Spleen (tissue), 11 donors: Measurements from ENCODE around the gene C14orf39. TPM values are rescaled to one million over a fixed set of nuclear protein-coding genes. Genes with fewer than 3 reads are reported as not detected.

Experiments used
- DNase-seq: peaks from one replicate; pipeline ENCODE4 v3.0.0-alpha.2; 2020
- H3K27ac ChIP-seq, 8 donors: fragments of 200-600 bp; sonication (generic) in 7 of 8; 1 replicate in 4 of 8; 2 replicates in 4 of 8; pipeline versions ENCODE4 v1.5.0 to v1.8.0; 2016 to 2021; ENCODE audit warnings: inconsistent platforms in 4 of 8, mild to moderate bottlenecking in 4 of 8, moderate library complexity in 1 of 8
- H3K27me3 ChIP-seq, 7 donors: fragments of 200-600 bp; sonication (generic) in 6 of 7; replicated peaks in 1 of 7; 1 replicate in 4 of 7; 2 replicates in 3 of 7; pipeline versions ENCODE4 v1.5.0 to v1.8.0; 2016 to 2021; ENCODE audit warnings: inconsistent platforms in 3 of 7, mild to moderate bottlenecking in 1 of 7
- H3K36me3 ChIP-seq, 6 donors: fragments of 200-600 bp; sonication (generic) in 5 of 6; 1 replicate in 4 of 6; 2 replicates in 2 of 6; pipeline versions ENCODE4 v1.5.0 to v1.8.0; 2016 to 2021; ENCODE audit warnings: inconsistent platforms in 2 of 6
- H3K4me1 ChIP-seq, 6 donors: fragments of 200-600 bp; sonication (generic) in 5 of 6; 1 replicate in 3 of 6; 2 replicates in 3 of 6; pipeline versions ENCODE4 v1.5.0 to v1.8.0; 2016 to 2021; ENCODE audit warnings: inconsistent platforms in 3 of 6
- H3K4me3 ChIP-seq, 8 donors: fragments of 200-600 bp; sonication (generic) in 7 of 8; 1 replicate in 4 of 8; 2 replicates in 4 of 8; pipeline versions ENCODE4 v1.5.0 to v1.8.0; 2016 to 2021; ENCODE audit warnings: inconsistent platforms in 4 of 8, mild to moderate bottlenecking in 4 of 8, moderate library complexity in 2 of 8
- H3K9me3 ChIP-seq, 8 donors: fragments of 200-600 bp; sonication (generic) in 7 of 8; 1 replicate in 4 of 8; 2 replicates in 4 of 8; pipeline versions ENCODE4 v1.5.0 to v1.8.0; 2016 to 2021; ENCODE audit warnings: inconsistent platforms in 4 of 8
- POLR2A ChIP-seq, 3 donors: fragments of 450-650 bp; IDR thresholded peaks; one replicate each; pipeline ENCODE4 v1.5.1; 2017; ENCODE audit warnings: antibody characterized with exemption in 3 of 3, mild to moderate bottlenecking in 1 of 3
- POLR2AphosphoS5 ChIP-seq, 3 donors: sonication (generic); formaldehyde crosslinking; IDR thresholded peaks; one replicate each; pipeline ENCODE4 v1.5.1; 2017; ENCODE audit warnings: antibody characterized with exemption in 3 of 3
- WGBS, 5 donors: extraction: QIAGEN DNeasy Blood & Tissue Kit in 3 of 5; methylation state at CpG; one replicate each; pipeline versions ENCODE4 v1.1.5 to v1.1.7; 2013 to 2018; 5-methylcytosine and 5-hydroxymethylcytosine counted together
- intact Hi-C: fragments of 100-400 bp; cut with DNase I; formaldehyde crosslinking; loops from one replicate; pipeline ENCODE4 v1.15.0; 2023; ENCODE audit warnings: low total_unique reads
- polyA plus RNA-seq, 3 donors: library from polyadenylated mRNA; stranded (reverse); fragments of 200-250 nt; gene quantifications; one replicate each; pipeline ENCODE4 v1.2.1, GENCODE V29; 2013
- total RNA-seq, 7 donors: library from RNA; depleted of rRNA in 3 of 7; stranded (reverse); fragments of >200 nt in 3 of 7; fragmentation: NEBNext Ultra II Directional in 4 of 7; extraction: Animal tissue kit (Norgen Biotek cat#: 25700) in 4 of 7; gene quantifications; one replicate each; pipeline versions ENCODE4 v1.1.0 to v1.2.1, GENCODE V29; 2016 to 2021
- TF ChIP-seq, protein P1 (sequence below), 11 experiments: fragments of 200-600 bp in 7 of 11; fragments of 450-650 bp in 4 of 11; sonication (generic) in 4 of 11; IDR thresholded peaks in 8 of 11; conservative IDR thresholded peaks in 3 of 11; 1 replicate in 7 of 11; 2 replicates in 4 of 11; pipeline versions ENCODE4 v1.4.0 to v1.8.0; 2016 to 2021; ENCODE audit warnings: antibody characterized with exemption in 11 of 11, inconsistent platforms in 4 of 11, mild to moderate bottlenecking in 1 of 11
- donor health status: healthy with polysubstance abuse.
- donor health status: DM: no; HTN: no; CAD: no; lungs with moderate emphysema.
- donor health status: DM: no; HTN: no; CAD: no.
- donor health status: Bipolar disorder and iron deficiency.
- donor health status: healthy.
- donor health status: DM: no; HTN: no; CAD: no.
- donor health status: DM: yes; HTN: yes; CAD: no.

C14orf39 gene
- total and polyA plus RNA-seq, 10 donors: not detected

DNA sequence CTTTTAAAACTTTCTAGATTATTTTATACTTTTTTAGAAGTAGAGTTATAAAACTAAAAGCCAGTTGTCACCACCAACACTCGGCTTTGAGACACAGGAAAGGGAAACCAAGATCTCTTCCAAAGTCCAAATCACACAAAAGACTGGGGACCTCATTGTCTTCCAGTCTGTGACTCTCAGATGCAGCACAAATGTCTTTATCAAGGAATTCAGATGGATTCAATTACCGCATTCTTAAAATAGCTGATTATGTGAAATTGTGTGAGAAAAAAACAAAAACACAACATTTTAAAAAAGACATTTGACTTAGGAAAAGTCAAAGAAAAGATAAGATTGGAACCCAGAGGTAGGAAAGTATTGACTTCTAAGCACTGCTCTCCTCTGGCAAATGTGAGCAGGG, 19.6 kb upstream of the C14orf39 start:
- intact Hi-C loops: no loop called here
- Histone ChIP-seq H3K27ac (no peak overlapping the region), H3K4me1 (peaks cover 0 to 32% (median 20%) of the 10 kb centered on the region in 6 donors), H3K9me3 (no peaks in the 10 kb centered on the region), H3K27me3 (peaks cover 7 to 100% (median 85%) of the 10 kb centered on the region in 7 donors), H3K4me3 (no peak overlapping the region), H3K36me3 (no peaks in the 10 kb centered on the region)
- 11 to 17% (median 12%) methylated on average over 2 of the region's 2 CpGs for WGBS, 5 donors
- no peak for TF ChIP-seq POLR2AphosphoS5 (IDR thresholded peaks at IDR 0.05)
- no peak for TF ChIP-seq POLR2A (IDR thresholded peaks at IDR 0.05)
- TF ChIP-seq, protein P1, sequence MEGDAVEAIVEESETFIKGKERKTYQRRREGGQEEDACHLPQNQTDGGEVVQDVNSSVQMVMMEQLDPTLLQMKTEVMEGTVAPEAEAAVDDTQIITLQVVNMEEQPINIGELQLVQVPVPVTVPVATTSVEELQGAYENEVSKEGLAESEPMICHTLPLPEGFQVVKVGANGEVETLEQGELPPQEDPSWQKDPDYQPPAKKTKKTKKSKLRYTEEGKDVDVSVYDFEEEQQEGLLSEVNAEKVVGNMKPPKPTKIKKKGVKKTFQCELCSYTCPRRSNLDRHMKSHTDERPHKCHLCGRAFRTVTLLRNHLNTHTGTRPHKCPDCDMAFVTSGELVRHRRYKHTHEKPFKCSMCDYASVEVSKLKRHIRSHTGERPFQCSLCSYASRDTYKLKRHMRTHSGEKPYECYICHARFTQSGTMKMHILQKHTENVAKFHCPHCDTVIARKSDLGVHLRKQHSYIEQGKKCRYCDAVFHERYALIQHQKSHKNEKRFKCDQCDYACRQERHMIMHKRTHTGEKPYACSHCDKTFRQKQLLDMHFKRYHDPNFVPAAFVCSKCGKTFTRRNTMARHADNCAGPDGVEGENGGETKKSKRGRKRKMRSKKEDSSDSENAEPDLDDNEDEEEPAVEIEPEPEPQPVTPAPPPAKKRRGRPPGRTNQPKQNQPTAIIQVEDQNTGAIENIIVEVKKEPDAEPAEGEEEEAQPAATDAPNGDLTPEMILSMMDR (IDR thresholded peaks at IDR 0.05 in 8 of 11, conservative IDR thresholded peaks at IDR 0.05 in 3 of 11): no peak
- DNase-seq: no peak

DNA sequence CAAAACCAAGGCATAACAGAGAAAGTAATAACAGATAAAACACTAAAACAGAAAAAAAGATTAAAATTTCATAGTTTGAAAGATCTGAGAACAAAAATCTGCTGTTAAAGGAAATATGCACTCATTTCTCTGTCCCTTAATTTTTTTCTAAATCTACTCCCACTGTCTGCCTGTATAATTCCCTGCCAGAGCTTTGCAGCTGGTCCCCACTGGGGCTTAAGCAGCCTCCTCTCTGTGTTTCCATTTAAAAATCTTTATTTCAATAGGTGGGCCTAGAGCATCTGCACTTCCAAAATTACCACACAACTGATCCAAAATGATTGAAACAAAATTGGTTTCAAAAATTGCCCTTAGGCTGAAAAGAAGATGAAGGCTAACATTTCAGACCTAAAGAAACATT, 16.7 kb upstream of the C14orf39 start:
- no peaks in the 10 kb centered on the region for H3K9me3 ChIP-seq
- H3K36me3 ChIP-seq: no peaks in the 10 kb centered on the region
- intact Hi-C loops: no loop called here
- peaks cover 0 to 96% (median 58%) of the 10 kb centered on the region in 7 donors for H3K27me3 ChIP-seq
- no peak for DNase-seq
- H3K4me3 ChIP-seq: no peak overlapping the region
- TF ChIP-seq, protein P1 (IDR thresholded peaks at IDR 0.05 in 8 of 11, conservative IDR thresholded peaks at IDR 0.05 in 3 of 11): no peak
- TF ChIP-seq POLR2AphosphoS5 (IDR thresholded peaks at IDR 0.05) (no peak), POLR2A (IDR thresholded peaks at IDR 0.05) (no peak)
- H3K27ac ChIP-seq: no peak overlapping the region
- peaks cover 0 to 10% (median 3%) of the 10 kb centered on the region in 6 donors for H3K4me1 ChIP-seq

DNA sequence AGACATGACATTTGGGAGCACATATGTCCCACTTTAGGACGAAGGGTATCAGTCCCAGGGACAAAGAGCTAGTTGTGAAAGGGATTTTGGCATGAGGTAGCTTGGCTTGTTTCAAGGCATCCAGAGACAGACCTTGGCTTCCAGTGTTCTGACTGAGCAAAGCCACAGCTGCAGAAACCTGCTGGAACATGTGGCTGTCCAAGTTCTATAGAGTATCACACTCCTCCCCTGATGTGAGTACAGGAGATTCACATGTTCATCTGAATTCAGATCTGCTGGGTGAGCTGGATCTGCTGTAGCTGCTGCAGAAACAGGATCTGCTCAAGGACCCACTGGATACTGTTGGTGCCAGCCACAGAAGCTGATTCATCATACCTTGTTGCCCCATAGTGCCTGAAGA, 10.1 kb upstream of the C14orf39 start:
- H3K27me3 ChIP-seq: peaks cover 0 to 80% (median 6%) of the 10 kb centered on the region in 7 donors
- DNase-seq: no peak
- intact Hi-C loops: no loop called here
- no peaks in the 10 kb centered on the region for H3K9me3 ChIP-seq
- H3K4me1 ChIP-seq: no peaks in the 10 kb centered on the region
- TF ChIP-seq POLR2A (IDR thresholded peaks at IDR 0.05): no peak
- TF ChIP-seq, protein P1 (IDR thresholded peaks at IDR 0.05 in 8 of 11, conservative IDR thresholded peaks at IDR 0.05 in 3 of 11): no peak
- TF ChIP-seq POLR2AphosphoS5 (IDR thresholded peaks at IDR 0.05): no peak
- 33 to 74% (median 59%) methylated on average over 1 of the region's 1 CpG for WGBS, 5 donors
- no peak overlapping the region for H3K27ac ChIP-seq
- no peak overlapping the region for H3K4me3 ChIP-seq
- no peaks in the 10 kb centered on the region for H3K36me3 ChIP-seq

DNA sequence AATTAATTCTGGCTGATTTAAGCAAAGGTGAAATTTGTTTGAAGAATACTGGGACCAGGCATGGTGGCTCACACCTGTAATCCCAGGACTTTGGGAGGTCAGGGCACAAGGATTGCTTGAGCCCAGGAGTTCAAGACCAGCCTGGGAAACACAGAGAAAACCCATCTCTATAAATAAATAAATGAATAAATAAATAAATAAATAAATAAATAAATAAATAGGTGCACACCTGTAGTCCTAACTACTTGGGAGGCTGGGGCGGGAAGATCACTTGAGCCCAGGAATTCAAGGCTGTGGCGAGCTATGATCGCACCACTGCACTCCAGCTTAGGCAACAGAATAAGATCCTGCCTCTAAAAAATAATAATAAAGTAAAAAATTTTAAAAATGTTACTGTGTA, 4.4 kb upstream of the C14orf39 start:
- Histone ChIP-seq H3K4me3 (no peak overlapping the region), H3K36me3 (no peaks in the 10 kb centered on the region), H3K27ac (no peak overlapping the region), H3K4me1 (peaks cover 0 to 10% (median 9%) of the 10 kb centered on the region in 6 donors), H3K9me3 (no peaks in the 10 kb centered on the region), H3K27me3 (peaks cover 2 to 87% (median 25%) of the 10 kb centered on the region in 7 donors)
- intact Hi-C loops: no loop called here
- WGBS, 5 donors: 88 to 95% (median 90%) methylated on average over 3 of the region's 3 CpGs
- TF ChIP-seq POLR2AphosphoS5 (IDR thresholded peaks at IDR 0.05): no peak
- TF ChIP-seq, protein P1 (IDR thresholded peaks at IDR 0.05 in 8 of 11, conservative IDR thresholded peaks at IDR 0.05 in 3 of 11): no peak
- TF ChIP-seq POLR2A (IDR thresholded peaks at IDR 0.05): no peak
- DNase-seq: no peak
